HepG2 (cell line): ENCODE data around the gene TBC1D22A. TPM values are rescaled to one million over a fixed set of nuclear protein-coding genes. Genes with fewer than 3 reads are reported as not detected.

Source experiments
- ATAC-seq: fragments of 200-7000 bp; cut with Tn5 transposase; 3 replicates; pipeline ENCODE4 v1.9.1; 2020; ENCODE audit warnings: mild to moderate bottlenecking, moderate library complexity
- BruUV-seq: library from RNA; stranded (reverse); fragments of 400-500 nt; replicated peaks from 2 replicates; lab custom pipeline; 2021; lab: Mats Ljungman, UMichigan
- CTCF ChIA-PET: fragments of 300-600 bp; formaldehyde crosslinking; extraction: SDS; loops from one replicate; lab custom pipeline; 2021; ENCODE audit warnings: low total read pairs, inconsistent platforms, low intra/inter-chr PET ratio; lab: Yijun Ruan, JAX
- POLR2A ChIA-PET: fragments of 350-600 bp; sonication (Branson Sonifier 250); formaldehyde crosslinking; loops from one replicate; lab custom pipeline; 2020; ENCODE audit warnings: antibody characterized with exemption, inconsistent platforms; lab: Yijun Ruan, JAX
- DNase-seq: peaks from one replicate; pipeline ENCODE4 v3.0.0-alpha.2; 2015; ENCODE audit warnings: low spot score
- FAIRE-seq: peaks from 3 replicates; lab custom pipeline; 2011; peaks lifted over from hg19 to GRCh38; lab: Jason Lieb, UNC
- H2AFZ ChIP-seq: one replicate; pipeline ENCODE4 v1.6.1; 2011; ENCODE audit warnings: low read length, inconsistent platforms
- H3K27ac ChIP-seq: fragments of 300-600 bp; 3 replicates; pipeline ENCODE4 v1.8.0; 2011; ENCODE audit warnings: mixed run types, mild to moderate bottlenecking, mixed read lengths, low read length, inconsistent platforms; ENCODE audit not compliant: insufficient read depth; ENCODE audit errors: extremely low read length
- H3K27me3 ChIP-seq, 2 experiments: fragments of 200-600 bp in 1 of 2; 2 replicates in 1 of 2; 3 replicates in 1 of 2; pipeline versions ENCODE4 v1.6.0 to v1.8.0; 2011; ENCODE audit warnings: low read length in 2 of 2, mild to moderate bottlenecking in 2 of 2, moderate library complexity in 2 of 2, inconsistent platforms in 1 of 2; ENCODE audit not compliant: insufficient read depth in 2 of 2, control insufficient read depth in 1 of 2
- H3K36me3 ChIP-seq, 2 experiments: fragments of 200-600 bp in 1 of 2; replicated peaks in 1 of 2; 2 replicates in 1 of 2; 3 replicates in 1 of 2; pipeline versions ENCODE4 v1.5.1 to v1.8.0; 2011; ENCODE audit warnings: low read length in 2 of 2, inconsistent platforms in 1 of 2; ENCODE audit not compliant: insufficient read depth in 2 of 2, control insufficient read depth in 1 of 2
- H3K4me1 ChIP-seq: 2 replicates; pipeline ENCODE4 v1.5.1; 2012; ENCODE audit warnings: low read length, inconsistent platforms; ENCODE audit not compliant: insufficient read depth
- H3K4me2 ChIP-seq: 2 replicates; pipeline ENCODE4 v1.6.0; 2011; ENCODE audit warnings: low read depth, low read length, inconsistent platforms
- H3K4me3 ChIP-seq, 3 experiments: fragments of 200-600 bp in 1 of 3; sonication (generic), shearing (Covaris generic) in 1 of 3; replicated peaks in 1 of 3; 2 replicates each; pipeline ENCODE4 v1.5.1; 2011 to 2016; ENCODE audit warnings: low read length in 3 of 3, inconsistent platforms in 2 of 3, low read depth in 2 of 3, mild to moderate bottlenecking in 2 of 3, control low read depth in 1 of 3, mixed read lengths in 1 of 3; ENCODE audit not compliant: insufficient read depth in 1 of 3
- H3K79me2 ChIP-seq: one replicate; pipeline ENCODE4 v1.6.1; 2011; ENCODE audit warnings: low read length, inconsistent platforms; ENCODE audit not compliant: insufficient read depth
- H3K9ac ChIP-seq: 2 replicates; pipeline ENCODE4 v1.6.0; 2011; ENCODE audit warnings: mild to moderate bottlenecking, low read depth, low read length, inconsistent platforms; ENCODE audit not compliant: insufficient read depth
- H3K9me3 ChIP-seq: 2 replicates; pipeline ENCODE4 v1.5.1; 2012; ENCODE audit warnings: mild to moderate bottlenecking, low read length
- H4K20me1 ChIP-seq: 2 replicates; pipeline ENCODE4 v1.6.0; 2011; ENCODE audit warnings: inconsistent platforms, mild to moderate bottlenecking, low read length, moderate library complexity; ENCODE audit not compliant: insufficient read depth
- CBX5 ChIP-seq: sonication (generic); formaldehyde crosslinking; IDR thresholded peaks from 2 replicates; pipeline ENCODE4 v1.4.0; 2020; ENCODE audit warnings: missing genetic modification reagents, borderline replicate concordance
- CENPBD1 ChIP-seq: sonication (generic); formaldehyde crosslinking; IDR thresholded peaks from 2 replicates; pipeline ENCODE4 v1.8.0; 2022; ENCODE audit warnings: missing genetic modification reagents, low read depth, mild to moderate bottlenecking, borderline replicate concordance
- FOSL2 ChIP-seq: sonication (generic); formaldehyde crosslinking; IDR thresholded peaks from 2 replicates; pipeline ENCODE4 v1.4.0; 2020; ENCODE audit warnings: missing genetic modification reagents
- NCOR1 ChIP-seq: fragments of 200-600 bp; sonication (generic); IDR thresholded peaks from 2 replicates; pipeline ENCODE4 v1.7.0; 2017; ENCODE audit warnings: antibody characterized with exemption, low read length, borderline replicate concordance
- PBX3 ChIP-seq: sonication (generic); formaldehyde crosslinking; IDR thresholded peaks from 2 replicates; pipeline ENCODE4 v1.8.1; 2023; ENCODE audit warnings: missing genetic modification reagents, inconsistent platforms, borderline replicate concordance
- SUZ12 ChIP-seq: fragments of 150-350 bp; IDR thresholded peaks from 2 replicates; pipeline ENCODE4 v1.6.1; 2014; ENCODE audit warnings: low read depth, low read length
- ZNF205 ChIP-seq: IDR thresholded peaks from 2 replicates; pipeline ENCODE4 v1.6.1; 2018; ENCODE audit warnings: missing biosample characterization, missing genetic modification reagents
- ZNF275 ChIP-seq: sonication (generic); formaldehyde crosslinking; IDR thresholded peaks from 2 replicates; pipeline ENCODE4 v1.8.0; 2022; ENCODE audit warnings: missing genetic modification reagents, mild to moderate bottlenecking, inconsistent platforms, borderline replicate concordance
- ZNF280D ChIP-seq: sonication (generic); formaldehyde crosslinking; IDR thresholded peaks from 2 replicates; pipeline ENCODE4 v1.5.1; 2020; ENCODE audit warnings: mild to moderate bottlenecking, missing genetic modification reagents
- ZNF598 ChIP-seq: sonication (generic); formaldehyde crosslinking; IDR thresholded peaks from 2 replicates; pipeline ENCODE4 v1.5.1; 2020; ENCODE audit warnings: mild to moderate bottlenecking, missing genetic modification reagents, borderline replicate concordance
- WGBS: methylation state at CpG from one replicate; pipeline ENCODE4 v1.1.6; 2017; ENCODE audit warnings: low lambda C conversion rate; 5-methylcytosine and 5-hydroxymethylcytosine counted together
- in situ Hi-C: cut with HindIII; loops from 2 replicates; pipeline ENCODE4 v1.10.0; 2017; ENCODE audit warnings: low pct_unique_long_range_greater_than_20kb; ENCODE audit not compliant: extremely low pct_ligation_motif_present
- intact Hi-C: fragments of 100-400 bp; cut with micrococcal nuclease; formaldehyde crosslinking; loops from one replicate; pipeline ENCODE4 v1.10.0; 2022; ENCODE audit not compliant: unreplicated experiment
- polyA plus RNA-seq, 8 experiments: library from polyadenylated mRNA; depleted of rRNA in 3 of 8; stranded (reverse) in 7 of 8; unstranded in 1 of 8; fragments of >200 nt; fragmentation: Illumina TruSeq in 4 of 8; extraction: Trizol in 4 of 8; gene quantifications; 2 replicates each; pipeline versions ENCODE4 v1.2.1 to v1.2.3, GENCODE V29; 2011 to 2016; ENCODE audit warnings: low read depth in 4 of 8, missing spikeins in 1 of 8, mixed read lengths in 1 of 8; ENCODE audit not compliant: insufficient read depth in 1 of 8
- total RNA-seq, 5 experiments: library from RNA; depleted of rRNA; stranded (reverse); fragments of >200 nt; fragmentation: Illumina TruSeq; extraction: Trizol; gene quantifications; 2 replicates each; pipeline ENCODE4 v1.2.3, GENCODE V29; 2016; ENCODE audit warnings: low read depth in 1 of 5

Gene TBC1D22A
- total and polyA plus RNA-seq, 2 of the 13 experiments (the other 11 are each of a cell fraction or from before 2014, with no cell fraction given): 17.3 to 18.0 TPM

GRCh38 chr22:46922037-46922436 is 159.6 kb downstream of the TBC1D22A start:
- CTCF ChIA-PET: no interaction called here
- no peaks in the 10 kb centered on the region for H4K20me1 ChIP-seq
- intact Hi-C loops: no loop called here
- no peak overlapping the region for H3K4me2 ChIP-seq
- H3K36me3 ChIP-seq: peaks cover 6 to 18% of the 10 kb centered on the region in 2 experiments; a peak in 4 of 5 replicates
- no peak overlapping the region for H3K27ac ChIP-seq
- no peak overlapping the region for H3K4me3 ChIP-seq
- no peak for DNase-seq
- no peaks in the 10 kb centered on the region for H3K79me2 ChIP-seq
- no peak for ATAC-seq
- H3K27me3 ChIP-seq: no peaks in the 10 kb centered on the region
- POLR2A ChIA-PET: no interaction called here
- no peak for FAIRE-seq
- in situ Hi-C loops: no loop called here
- 0 out of 2 replicates have a peak, but pooled peaks have one; percentile 39 for TF ChIP-seq ZNF280D (CRISPR knock-in tag)
- no peak for TF ChIP-seq FOSL2
- TF ChIP-seq, all 625 proteins: peak for 1
- Histone ChIP-seq H3K4me1 (no peaks in the 10 kb centered on the region), H3K9me3 (no peaks in the 10 kb centered on the region), H3K9ac (no peak overlapping the region), H2AFZ (no peak overlapping the region)
- BruUV-seq: no TSS peak

- H3K36me3 ChIP-seq: peaks cover 3 to 7% of the 10 kb centered on the region in 2 experiments; a peak in 3 of 5 replicates
- no peaks in the 10 kb centered on the region for H3K79me2 ChIP-seq
- intact Hi-C loops: no loop called here
- no peak overlapping the region for H3K27ac ChIP-seq
- no peaks in the 10 kb centered on the region for H4K20me1 ChIP-seq
- WGBS: 86% methylated on average over 10 of the region's 10 CpGs
- H2AFZ ChIP-seq: no peak overlapping the region
- H3K9ac ChIP-seq: no peak overlapping the region
- no TSS peak for BruUV-seq
- DNase-seq (no peak), ATAC-seq (no peak), FAIRE-seq (no peak)
- POLR2A ChIA-PET: no interaction called here
- H3K27me3 ChIP-seq: no peaks in the 10 kb centered on the region
- H3K4me2 ChIP-seq: no peak overlapping the region
- H3K9me3 ChIP-seq: no peaks in the 10 kb centered on the region
- in situ Hi-C loops: no loop called here
- CTCF ChIA-PET: no interaction called here
- no peak overlapping the region for H3K4me3 ChIP-seq
- no peaks in the 10 kb centered on the region for H3K4me1 ChIP-seq
- TF ChIP-seq ZNF205: no peak
- no peak for TF ChIP-seq PBX3
- no peak for TF ChIP-seq SUZ12
- no peak for TF ChIP-seq CBX5 (CRISPR knock-in tag)
- no peak for TF ChIP-seq NCOR1
- TF ChIP-seq ZNF598 (CRISPR knock-in tag): no peak
- no peak for TF ChIP-seq CENPBD1 (CRISPR knock-in tag)
- no peak for TF ChIP-seq ZNF275
These were observed 160.9 kb downstream of the TBC1D22A start for GRCh38 chr22:46923394-46923793.
